C1 segment of cervical spinal cord (tissue), 14 donors: Measurements from ENCODE around the gene PBOV1.

Experiments used
- DNase-seq, 14 donors: peaks; one replicate each; lab custom pipeline; 2025; lab: John Stamatoyannopoulos, UW

Gene PBOV1

DNA sequence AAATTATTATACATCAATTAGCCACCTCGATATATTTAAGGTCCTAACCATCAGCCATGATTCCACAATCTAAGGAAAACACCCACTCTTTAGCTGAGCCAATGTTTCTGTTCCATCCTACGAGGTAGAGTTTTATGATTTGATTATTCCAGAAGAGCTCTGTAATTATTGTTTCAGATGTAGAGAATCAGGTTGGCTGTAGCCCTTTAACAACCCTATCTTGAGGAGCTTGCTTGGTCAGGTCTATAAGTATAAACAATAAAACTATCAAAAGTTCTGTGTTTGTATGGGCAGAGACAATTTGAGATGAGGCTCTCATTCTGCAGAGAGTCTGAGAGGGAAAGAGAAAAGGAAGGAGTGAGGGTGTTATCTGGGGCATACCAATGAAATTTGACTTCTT lies at the start of gene PBOV1:
TSS of gene PBOV1 (minus strand) at position 43 of the 400 bp plus-strand sequence. CDS start 96 bp downstream, outside the sequence.
- DNase-seq: no peak

DNA sequence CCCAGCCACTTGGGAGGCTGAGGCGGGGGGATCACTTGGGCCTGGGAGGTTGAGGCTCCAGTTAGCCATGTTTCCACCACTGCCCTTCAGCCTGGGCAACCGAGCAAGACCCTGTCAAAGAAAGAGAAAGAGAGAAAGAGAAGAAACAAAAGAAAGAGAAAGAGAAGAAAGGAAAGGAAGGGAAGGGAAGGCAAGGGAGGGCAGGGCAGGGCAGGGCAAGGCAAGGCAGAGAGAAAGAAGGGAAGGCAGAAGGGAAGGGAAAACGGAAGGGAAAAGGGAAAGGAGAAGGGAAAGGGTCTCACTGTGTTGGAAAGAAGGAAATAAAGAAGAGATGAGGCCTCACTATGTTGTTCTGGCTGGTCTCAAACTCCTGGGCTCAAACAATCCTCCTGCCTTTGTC lies 47.8 kb upstream of the PBOV1 start:
- no peak for DNase-seq

DNA sequence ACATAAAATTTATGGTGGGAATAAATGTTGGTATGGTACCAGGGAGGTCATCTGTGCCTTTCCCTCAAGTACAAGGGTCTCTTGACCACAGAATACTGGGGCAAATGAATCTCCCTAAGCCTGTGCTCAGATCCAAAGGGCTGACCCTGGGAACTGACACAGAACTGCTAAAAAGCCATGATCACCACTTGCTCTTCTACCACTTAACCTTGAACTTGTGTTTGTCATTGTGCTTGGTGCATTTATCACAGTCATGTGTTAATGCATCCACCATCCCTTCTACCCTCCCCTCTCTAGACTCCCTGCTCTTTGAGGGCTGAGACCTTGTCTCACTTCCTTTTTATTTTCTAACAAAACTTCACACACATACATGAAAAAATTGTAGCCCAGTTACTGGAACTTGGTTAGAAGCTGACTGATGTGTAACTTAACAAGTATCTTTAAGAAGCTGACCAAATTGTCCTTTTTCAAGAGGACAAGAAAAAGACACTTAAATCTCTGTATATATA lies 46.1 kb upstream of the PBOV1 start:
- DNase-seq: no peak

DNA sequence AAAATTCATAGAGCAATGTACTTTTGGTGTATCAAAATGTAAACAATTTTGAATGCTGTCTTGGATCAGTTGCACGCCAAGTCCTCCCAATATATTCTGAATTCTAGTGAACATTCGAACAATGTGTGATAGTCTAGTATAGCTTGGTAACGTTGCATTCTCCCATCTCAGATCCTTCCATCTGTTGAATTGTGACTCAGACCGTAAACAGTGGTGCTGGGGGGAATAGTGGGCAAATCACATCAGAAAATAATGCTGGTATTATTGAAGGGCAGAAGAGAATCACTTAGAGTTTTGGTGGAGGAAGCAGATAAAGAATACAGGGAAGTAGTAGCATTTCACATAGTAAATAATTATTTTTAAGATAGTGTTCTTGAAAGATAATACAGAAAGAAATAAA lies 45.7 kb upstream of the PBOV1 start:
- DNase-seq: no peak

DNA sequence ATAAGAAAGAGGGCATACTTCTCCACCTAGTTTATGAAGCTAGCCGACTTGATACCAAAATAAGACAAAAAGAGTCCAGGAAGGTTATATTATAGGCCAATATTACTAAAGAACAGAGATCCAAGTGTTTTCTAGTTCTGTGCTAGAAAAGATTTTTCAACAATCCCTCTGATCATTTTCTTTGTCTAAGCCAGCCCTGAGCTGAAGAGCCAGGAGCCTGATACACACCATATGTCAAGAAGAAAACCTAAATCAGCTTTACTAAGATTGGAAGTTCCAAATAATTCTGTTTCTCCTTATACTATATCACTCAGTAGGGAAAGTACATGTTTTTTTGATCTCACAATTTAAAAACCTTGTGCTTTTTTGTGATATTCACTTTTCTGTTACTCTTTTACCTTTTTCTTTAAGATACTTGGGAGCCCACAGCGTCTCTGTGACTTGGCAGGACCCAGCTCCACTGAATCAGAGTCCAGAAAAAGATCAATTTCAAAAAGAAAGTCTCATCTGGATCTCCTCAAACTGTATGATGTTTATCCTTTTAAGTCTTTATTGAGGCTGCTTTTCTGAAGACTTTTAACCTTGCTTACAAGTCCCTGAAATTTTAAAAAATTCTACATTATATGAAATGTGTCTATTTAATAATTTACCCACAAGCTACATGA lies 43.0 kb upstream of the PBOV1 start:
- DNase-seq: no peak

DNA sequence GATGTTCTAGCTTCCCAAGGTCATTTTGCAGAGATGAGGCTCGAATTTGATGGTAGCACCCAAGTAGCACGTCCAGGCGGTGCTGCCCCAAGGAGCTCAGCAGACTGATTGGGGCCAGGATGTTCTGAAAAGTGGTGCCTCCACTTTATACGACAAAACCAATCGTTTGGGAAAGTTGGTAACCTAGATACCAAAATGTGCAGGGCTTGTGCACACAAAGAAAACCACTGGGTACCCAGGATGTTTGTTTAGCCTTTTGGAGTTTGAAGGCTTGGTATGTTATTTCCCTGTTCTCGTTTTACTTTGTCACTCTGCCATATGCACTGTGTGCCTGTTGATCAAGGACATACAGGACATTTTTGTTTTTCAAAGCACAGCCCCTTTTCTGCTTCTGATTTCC lies 40.7 kb upstream of the PBOV1 start:
- DNase-seq: no peak

DNA sequence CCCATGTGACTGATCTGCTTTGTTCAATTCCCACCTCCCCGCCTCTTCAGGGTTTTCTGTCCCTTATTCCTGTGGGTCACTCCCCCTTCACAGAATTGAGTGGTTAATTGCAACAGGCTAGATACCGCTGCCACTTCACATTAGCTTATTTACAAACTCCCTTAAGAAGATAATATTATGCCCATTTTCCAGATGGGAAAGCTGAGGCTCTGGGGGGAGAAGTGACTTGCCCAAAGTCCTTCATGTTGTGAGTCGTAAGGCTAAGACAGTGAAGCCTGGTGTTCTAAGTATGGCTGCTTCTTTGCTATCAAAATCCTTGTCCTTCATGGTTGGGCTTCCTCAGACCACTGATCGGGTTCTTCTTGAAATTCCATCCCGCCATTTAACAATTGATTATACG lies 39.9 kb upstream of the PBOV1 start:
- DNase-seq: no peak

DNA sequence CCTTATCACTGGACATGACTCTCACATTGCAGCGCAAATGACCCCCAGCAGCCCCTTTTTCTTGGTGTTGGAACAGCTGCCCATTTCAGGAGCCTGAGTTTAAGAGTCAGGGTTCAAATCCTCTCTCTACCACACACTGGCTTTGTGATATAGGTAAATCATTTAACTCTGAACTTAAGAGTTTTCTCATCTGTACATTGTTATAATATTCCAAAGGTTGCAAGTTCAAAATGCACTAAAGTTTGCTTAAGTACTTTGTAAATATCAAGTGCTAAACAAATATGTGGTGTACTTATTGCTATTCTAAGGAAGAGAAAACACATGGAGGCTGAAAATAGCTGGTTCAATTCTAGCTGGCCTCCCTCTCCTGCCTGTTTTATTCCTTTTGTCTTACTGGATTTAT lies 39.3 kb upstream of the PBOV1 start:
- no peak for DNase-seq

DNA sequence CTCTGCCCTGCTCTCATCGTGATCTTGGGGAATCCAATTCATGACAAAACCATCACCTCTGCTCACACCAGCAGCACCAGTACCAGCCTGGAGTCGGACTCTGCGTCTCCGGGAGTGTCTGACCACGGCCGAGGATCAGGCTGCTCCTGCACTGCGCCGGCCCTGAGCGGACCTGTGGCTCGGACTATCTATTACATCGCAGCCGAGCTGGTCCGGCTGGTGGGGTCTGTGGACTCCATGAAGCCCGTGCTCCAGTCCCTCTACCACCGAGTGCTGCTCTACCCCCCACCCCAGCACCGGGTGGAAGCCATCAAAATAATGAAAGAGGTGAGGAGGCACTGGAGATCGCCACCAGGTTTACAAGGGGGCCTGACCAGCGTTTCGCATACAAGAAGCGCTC lies 37.2 kb upstream of the PBOV1 start:
- no peak for DNase-seq

DNA sequence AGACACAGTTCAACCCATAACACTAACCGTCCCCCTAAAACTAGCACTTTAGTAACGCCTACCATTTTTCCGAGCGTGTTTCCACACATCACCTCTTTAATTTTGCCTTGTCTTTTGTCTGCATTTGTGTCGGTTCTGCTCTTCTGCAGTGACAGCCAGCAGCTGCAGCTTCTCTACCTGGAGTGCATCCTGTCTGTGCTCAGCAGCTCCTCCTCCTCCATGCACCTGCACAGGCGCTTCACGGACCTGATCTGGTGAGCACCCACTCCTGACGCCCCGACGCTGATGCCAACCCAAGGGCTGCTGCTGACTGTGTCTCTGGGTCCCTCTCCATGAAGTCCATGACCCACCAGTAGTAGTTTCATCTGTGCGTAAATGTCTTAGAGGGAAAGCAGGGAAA lies 35.4 kb upstream of the PBOV1 start:
- DNase-seq: no peak

DNA sequence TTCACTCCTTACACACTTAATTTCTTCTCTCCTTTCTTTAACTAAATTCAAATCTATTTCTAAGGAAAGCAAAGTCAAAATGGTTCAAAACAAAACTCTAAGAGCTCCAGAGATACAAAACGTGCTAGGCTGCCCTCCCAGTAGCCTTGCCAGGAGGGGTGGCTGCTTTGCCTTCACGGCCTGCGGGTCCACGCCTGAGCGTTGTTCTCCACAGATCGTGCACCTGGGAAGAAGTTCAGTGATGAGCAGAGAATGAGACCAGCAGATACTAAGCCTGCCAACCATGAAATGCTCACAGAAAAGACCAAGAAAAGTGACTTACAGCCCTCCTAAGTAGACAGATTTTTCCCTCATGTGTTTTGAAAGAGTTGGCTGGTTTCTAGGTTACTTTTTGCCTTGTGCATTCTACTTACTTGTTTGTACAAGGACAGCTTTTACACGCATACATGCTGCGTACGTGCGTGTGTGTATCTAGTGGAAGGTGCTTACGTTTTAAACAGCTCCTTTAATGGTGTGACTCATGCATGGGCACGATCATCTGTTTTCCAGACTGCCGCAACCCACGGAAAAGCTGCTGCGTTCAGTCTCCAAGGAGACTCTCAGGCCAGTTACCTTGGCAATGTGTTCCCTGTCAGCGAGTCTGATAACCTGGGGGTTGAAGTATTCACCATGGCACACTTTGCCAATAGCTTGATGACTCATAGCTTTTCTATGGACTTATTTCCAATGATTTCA lies 32.4 kb upstream of the PBOV1 start:
- DNase-seq: peak in 1 of 14 donors; percentile 79

DNA sequence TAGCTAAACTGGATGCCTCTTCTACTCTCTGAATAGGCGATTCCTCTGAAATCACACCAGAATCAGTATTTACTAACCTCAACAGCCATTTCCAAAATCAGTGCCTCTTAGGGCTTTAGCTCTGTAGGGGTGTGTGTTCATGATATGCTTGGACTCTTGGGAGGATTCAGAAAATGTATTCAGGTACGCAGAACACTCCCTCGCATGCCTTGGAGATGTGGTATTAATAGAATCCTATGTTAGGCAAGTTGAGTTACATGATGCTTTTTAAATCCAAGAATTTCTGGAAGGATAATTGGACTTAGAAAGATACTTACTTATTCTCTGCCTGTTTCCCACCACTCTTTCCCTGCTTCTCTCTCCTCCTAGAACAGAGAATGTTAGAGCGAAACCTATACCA lies 31.8 kb upstream of the PBOV1 start:
- DNase-seq: peak in 1 of 14 donors; percentile 50

DNA sequence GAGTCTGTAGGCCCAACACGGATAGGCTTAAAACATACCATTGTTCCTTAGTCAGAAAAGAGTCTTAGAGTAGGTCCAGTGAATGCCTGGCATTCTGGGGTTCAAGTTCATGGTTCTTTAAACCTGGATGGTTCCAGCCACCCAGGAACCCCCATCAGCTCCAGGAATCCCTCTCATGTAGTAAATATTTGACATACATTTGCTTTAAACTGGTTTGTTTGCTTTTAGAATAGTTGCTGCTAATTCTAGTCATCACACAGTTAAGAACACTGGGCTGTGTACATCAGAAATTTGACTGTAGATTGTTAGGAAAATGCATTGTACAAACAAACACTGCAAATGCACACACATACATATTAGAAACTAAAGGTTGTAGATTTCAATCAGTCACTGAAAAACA lies 30.6 kb upstream of the PBOV1 start:
- DNase-seq: no peak

DNA sequence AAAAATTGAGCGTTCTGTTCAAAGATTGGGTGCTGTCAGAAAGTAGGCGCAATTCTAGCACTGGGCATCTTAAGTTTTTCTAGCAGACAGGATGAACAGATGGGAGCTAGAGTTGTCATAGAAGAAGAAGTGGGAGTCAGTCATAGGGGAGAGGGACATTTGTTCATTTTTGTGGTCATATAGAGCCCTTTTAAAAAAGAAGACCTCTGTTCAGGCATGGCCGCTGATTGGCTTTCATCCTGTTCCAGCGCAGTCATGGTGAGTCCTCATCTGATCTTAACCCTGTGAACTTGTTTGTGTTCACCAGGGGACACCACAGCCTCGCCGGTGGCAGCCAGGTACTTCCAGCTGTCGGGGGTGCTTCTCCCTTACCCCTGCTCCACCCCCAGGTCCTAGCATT lies 29.7 kb upstream of the PBOV1 start:
- no peak for DNase-seq

DNA sequence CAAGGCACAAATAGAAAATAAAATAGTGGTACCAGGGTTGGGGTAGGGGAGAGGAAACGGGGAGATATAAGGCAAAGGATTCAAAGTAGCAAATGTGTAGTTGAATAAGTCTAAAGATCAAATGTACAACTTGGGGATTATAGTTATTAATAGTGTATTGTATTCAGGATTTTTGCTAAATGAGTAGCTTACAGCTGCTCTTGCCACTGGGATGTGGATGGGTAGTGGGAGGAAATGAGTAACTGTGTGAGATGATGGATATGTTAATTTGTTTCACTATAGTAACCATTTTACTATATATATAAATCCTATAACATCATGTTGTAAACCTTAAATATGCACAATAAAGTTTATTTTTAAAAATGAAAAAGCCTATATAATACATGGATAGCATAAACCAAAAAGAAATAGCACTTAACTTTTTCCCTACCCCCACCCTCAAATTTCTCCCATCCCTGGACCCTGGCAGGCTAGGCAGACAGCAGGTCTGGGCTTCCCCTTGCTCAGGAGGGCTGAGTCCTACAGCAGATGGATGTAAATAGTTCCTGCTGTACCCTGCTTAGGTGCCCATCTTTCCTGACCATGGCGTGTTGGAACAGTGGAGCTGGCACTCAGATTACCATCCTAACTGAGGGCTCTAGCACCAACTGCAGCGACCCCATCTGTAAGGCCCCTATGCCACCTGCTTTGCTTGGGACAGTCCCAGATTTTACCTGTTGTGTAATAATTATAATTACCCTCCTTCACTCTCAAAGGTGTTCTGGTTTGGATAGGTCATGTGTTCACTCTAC lies 28.6 kb upstream of the PBOV1 start:
- DNase-seq: peak in 1 of 14 donors; percentile 89

DNA sequence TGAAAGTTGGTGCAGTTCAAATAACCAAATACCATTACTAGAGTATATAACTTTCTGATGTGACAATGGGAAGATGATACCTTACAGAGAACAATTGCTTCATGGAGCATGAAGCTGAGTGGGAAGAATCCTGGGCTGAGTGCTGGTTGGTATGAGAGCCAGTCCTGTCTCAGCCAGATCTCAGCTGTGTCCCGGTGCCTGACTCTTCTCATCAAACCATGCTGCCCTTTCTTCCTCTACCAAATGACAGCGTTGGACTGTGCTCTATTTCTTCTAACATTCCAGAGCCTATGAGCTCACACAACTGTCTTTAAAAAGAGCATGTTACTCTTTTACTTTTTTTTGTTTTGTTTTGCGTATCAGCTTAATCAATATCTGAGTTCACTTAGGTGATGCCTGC lies 27.5 kb upstream of the PBOV1 start:
- peak in 1 of 14 donors; percentile 27 for DNase-seq

DNA sequence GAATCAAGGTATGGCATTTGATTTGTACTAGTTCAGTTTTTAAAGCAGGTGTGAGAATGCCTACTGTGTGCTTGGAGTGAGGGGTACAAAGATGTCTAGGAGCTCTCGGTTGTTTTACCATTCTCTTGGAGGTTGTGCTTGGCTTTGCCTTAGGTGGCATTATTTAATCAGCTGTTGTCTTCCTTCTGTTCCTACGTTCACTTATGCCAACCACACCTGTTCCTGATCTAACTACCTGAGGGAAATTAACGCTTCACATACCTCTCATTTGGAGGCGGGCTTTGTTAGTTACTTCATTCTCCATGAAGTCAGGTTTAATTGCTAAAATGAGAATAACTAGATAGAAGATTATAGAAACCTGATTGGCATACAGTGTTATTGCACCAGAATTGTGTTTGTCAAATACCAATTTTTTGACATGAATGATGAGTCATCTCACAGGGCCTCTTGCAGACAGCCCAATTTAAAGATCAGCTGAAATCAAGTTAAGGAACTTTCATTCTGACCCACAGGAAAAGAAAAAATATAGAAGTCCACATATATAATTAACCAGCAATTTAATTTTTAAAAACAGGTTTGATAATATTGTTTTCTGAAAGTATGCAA lies 24.8 kb upstream of the PBOV1 start:
- peak in 1 of 14 donors; percentile 47 for DNase-seq

DNA sequence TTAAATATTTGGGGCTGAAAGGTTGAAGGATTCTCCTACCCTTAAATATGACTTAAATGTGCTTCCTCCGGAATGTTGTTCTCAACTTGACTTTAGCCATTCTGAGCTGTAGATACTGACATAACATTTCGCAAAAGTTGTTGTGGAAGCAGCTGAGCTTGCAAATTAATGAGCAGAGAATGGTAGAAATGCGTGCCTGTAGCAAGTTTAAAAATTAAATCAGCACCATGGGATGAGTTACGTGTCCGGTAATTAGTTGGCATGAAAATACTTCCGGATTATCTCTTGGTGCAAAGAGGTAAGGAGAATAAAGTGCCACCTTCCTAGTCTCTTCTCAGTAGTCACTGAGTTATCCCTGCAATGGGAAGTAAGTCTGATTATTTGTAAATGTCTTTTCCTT lies 23.6 kb upstream of the PBOV1 start:
- DNase-seq: peak in 1 of 14 donors; percentile 45

DNA sequence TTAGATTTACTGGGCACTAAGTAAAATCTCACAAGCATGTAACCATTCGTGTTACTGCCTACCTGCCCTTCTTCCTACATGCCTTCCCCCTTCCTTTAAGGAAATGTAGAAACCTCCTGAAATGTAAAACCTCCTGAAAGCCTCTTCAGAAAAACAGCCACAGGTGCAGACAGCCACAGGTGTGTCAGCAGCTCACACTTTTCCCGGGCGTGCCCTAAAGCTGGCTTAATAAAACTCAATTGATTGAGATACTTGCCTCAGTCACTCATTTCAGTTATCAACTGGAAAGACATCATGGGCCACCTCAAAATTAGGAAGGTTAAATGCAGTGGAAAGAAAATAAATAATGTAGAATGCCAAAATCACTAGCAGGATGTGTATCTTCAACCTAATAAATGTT lies 23.1 kb upstream of the PBOV1 start:
- DNase-seq: no peak

DNA sequence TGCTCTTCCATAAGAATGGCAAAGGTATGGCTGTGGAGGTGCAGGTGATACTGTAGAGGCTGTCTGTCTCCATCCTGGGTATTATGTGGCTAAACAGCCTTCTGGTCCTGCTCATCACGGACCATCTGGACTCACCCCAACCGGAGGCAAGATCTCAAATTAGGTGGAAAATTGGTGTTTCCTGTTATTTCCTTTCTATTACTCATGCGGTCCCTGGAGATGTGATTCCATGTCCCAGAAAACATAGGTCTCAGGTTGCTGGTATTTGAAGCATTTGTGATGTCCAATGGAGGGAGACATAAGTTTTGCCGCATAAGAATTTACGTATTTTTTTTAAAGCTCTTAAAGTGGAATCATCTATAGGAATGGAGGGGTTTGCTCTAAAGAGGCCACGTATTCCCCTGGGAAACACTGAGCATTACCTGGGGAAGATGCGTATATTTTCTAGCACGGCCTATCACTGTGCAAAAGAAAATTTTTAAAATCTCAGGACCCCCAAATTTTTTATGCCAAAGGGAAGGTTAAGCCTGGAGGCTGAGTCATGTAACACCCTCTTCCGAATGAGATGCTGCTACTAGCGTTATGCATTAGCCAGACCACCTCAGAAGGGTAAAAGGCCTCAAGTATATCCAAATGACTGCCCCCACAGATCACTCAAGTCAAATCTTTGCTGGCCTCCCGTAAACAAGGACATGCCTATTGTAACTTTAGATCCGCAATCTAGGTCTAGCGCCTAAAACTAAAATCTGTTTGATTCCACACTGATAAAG lies 22.4 kb upstream of the PBOV1 start:
- peak in 1 of 14 donors; percentile 94 for DNase-seq

DNA sequence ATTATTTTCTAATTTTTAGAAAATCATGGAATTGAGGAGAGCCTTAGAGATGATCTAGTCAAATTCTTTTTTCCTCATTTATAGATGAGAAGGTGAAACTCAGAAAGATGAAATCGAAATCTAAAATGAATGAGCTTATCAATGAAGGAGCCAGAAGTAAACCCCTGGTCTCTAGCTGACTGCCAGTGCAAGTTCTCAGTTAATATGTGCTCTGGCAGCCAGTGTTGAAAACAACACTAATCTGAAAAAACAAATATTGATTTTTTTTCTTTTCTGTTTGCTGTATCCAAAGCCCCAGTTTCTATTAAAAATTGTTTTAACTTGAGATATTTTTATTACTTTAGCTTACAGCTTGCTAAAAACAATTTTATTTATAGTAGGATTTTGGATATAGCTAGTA lies 21.5 kb upstream of the PBOV1 start:
- no peak for DNase-seq
